ENCODE measurements around the gene RTN4IP1.
"Not testable (repeated sequence)": the region's sequence is repeated elsewhere in the genome, so short reads cannot be mapped to it uniquely, and the experiment has no call there.

Gene RTN4IP1

GRCh38 chr6:106629103-106629858, at the start of gene RTN4IP1, which contains the start of gene QRSL1:
Gene RTN4IP1 (minus strand): TSS chr6:106629498. CDS start chr6:106629021, 477 bp downstream.
Gene QRSL1 (plus strand): TSS chr6:106629578. CDS start chr6:106629682, 104 bp downstream.
- DNase-seq, result peak; percentile 95

GRCh38 chr6:106677282-106677681, 48.0 kb upstream of the RTN4IP1 start:
- DNase-seq, result no peak

GRCh38 chr6:106674541-106675229, 45.4 kb upstream of the RTN4IP1 start:
- DNase-seq, result no peak

- DNase-seq, result no peak
Measured at GRCh38 chr6:106671651-106672050, 42.4 kb upstream of the RTN4IP1 start.

DNA sequence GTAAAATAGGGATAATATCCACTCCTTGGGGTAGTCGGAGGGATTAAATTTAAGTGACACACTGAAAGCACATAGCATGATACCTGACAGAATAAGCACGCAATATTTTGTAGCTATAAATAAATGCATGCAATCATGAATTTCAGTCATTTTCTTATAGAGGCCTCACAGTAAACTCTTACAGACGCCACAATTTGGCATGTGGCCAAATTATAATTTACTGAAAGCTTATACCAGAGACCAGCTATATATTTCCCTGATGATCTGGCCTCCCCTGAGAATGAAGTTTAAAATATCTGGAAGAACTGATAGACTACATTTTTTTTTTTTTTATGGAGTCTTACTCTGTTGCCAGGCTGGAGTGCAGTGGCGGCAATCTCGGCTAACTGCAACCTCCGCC, 40.9 kb upstream of the RTN4IP1 start:
- no peak for DNase-seq

DNA sequence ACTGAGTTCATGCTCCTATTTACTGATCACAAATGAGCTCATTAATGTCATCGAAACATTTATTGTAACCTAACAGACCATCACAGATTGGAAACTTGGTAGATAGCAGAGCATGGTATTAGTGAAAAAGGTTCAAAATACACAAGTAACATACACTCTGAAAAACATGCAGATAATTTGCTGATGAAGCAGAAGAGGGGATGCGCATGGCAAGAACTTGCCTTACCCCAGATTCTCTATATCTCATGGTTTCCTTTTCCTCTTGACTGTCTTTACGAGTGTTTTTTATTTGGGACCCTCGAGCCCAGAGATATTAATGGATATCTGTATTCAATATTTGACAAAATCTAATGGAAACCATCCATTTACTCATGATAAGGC, 37.7 kb upstream of the RTN4IP1 start:
- DNase-seq, result no peak

DNA sequence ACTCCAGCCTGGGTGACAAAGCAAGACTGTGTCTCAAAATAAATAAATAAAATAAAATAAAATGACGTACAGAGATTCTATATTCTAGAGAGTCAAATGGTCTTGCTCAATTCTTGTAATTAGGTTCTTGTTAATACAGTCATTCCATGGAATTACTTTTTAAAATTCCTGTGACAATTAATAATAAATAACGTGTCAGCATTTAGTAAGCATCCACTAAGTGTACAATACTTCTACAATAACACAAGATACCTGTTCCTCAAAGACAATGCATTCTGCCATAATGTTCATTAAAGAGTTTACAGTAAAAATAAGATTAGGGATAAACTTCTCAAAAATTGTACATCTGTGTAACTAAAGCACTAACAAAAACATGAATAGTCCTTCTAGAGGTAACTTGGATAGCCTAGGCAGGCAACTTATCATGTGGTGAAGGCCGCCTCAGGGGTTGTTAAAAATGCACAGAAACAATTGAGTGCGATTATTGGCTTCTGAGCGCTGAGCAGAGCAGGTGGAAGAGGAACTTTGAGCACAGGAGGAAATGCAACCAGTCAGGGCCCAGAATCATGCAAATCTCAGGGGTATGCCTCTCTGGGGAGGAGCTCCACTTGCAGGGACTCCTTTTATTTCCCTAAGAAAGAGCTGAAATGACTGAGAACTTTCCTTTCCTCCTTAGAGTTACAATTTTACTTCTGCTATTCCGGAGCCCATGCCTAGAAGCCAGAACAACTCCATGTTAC, 37.2 kb upstream of the RTN4IP1 start:
- peak; percentile 10 for DNase-seq

DNA sequence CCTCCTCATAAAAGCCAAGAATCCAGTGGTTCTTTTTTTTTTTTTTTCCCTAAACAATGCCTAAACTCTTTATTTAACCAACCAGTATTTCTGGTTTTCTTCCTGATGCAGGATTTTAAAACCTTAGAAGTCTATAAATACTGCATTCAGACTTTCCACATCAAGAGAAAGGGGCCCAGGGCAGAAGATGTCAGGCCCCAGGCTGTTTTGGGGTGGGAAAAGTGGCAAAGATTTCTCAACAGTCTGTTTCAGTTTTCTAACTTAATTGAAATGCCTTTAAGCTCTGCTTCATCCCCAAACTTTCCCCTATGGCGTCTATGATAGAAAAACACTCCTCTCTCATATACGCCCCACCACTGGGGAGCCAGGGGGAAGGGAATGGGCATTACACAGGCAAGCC, 33.2 kb upstream of the RTN4IP1 start:
- DNase-seq, result no peak

GRCh38 chr6:106659859-106660258, 30.6 kb upstream of the RTN4IP1 start:
- DNase-seq, result no peak

GRCh38 chr6:106658469-106658868, 29.2 kb upstream of the RTN4IP1 start:
- no peak for DNase-seq

GRCh38 chr6:106648651-106649308, 19.5 kb upstream of the RTN4IP1 start:
- DNase-seq, result no peak

DNA sequence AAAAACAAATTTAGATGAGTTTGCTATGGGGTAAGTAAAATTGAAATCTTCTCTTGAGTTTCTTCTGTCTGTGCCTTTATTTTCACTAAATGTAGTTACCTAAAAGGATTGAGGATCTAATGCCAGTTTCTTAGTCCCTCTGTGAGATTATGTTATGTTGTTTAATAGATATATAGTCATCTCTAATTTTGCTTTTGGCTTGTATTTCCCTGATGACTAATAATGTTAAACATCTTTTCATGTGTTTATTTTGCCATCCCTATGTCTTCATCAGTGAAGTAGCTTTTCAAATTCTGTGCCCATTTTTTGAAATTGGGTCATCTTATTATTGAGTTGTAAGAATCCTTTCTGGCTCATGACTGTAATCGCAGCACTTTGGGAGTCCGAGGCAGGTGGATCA, 13.8 kb upstream of the RTN4IP1 start:
- DNase-seq, result no peak

- no peak for DNase-seq
Measured at GRCh38 chr6:106642476-106642875, 13.2 kb upstream of the RTN4IP1 start.

- no peak for DNase-seq
Measured at GRCh38 chr6:106639812-106640211, 10.5 kb upstream of the RTN4IP1 start.

DNA sequence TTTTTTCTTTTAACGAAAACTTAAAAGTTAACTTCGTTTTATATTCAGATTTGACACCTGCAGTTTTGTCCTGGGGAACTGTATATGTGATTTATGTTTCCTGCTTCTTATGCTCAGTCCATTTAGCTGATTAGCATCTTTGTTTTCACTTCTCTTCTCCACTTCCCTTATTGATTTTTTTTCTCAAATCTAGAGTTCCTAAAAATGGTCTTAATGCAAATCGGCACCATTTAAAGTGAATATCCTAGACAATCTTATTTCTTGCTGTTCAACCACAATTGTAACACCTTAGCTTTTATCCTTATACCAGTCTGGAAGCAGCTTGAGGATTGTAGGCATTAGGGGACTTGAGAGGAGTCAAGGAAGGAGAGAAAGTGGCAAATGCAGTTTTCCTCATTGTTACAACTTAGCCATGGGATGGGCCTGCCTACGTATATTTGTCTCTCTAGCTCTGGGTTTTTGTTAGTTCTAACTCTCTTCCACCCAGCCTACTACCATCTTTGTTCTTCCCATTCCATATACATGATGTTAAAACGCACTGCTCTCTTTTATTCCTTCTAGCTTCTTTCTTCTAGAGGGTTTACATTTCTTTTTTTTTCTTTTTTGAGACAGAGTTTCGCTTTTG, 8.5 kb upstream of the RTN4IP1 start:
- DNase-seq, result no peak

DNA sequence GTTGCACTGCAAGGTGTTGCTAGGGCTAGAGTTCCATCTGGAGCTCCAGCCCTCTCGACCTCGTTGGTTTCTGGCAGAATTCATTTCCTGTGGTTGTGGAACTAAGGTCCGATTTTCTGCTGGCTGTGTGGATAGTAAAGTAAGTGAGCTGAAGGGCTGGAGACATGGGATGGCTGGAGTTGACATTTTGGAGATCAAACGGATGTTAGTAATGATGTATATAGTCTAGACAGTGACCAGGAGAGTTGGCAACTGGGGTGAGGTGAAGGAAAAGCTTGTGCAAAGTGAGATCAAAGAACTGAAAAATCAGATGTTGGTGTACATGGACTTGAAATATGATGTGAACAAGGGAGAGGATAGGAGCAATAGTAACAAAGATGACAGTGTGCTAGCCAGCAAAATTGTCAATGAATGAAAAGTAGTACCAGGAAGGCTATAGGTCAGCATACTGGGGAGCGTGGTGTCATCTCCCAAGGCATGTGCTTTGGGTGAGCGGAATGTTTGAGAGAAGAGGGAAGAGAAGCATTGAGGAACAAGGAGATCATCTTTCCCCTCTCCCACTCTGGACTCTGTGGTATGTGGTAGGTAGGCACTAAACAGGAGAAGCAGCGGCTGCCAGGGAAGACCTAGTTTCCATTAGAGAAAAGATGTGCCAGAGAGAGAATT, 7.9 kb upstream of the RTN4IP1 start:
- DNase-seq, result no peak

DNA sequence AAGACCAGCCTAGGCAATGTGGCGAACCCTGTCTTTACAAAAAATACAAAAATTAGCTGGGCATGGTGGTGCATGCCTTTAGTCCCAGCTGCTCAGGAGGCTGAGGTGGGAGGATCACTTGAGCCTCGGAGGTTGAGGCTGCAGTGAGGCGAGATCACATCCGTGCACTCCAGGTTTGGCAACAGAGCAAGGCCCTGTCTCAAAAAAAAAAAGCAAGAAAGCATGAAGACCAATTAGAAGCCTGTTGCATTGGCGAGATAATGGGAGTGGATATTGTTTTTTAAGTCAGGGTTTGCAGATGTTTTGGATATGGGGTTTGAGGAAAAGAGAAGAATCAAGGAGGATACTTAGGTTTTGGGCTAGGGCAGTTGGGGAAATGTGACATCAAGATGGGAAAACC, 5.3 kb upstream of the RTN4IP1 start:
- no peak for DNase-seq

- DNase-seq, result no peak
Measured at GRCh38 chr6:106631346-106631745, 2.0 kb upstream of the RTN4IP1 start.

- no peak for DNase-seq
Measured at GRCh38 chr6:106630366-106630765, 1.1 kb upstream of the RTN4IP1 start.

GRCh38 chr6:106629859-106630163, 513 bp upstream of the RTN4IP1 start:
- DNase-seq, result no peak

GRCh38 chr6:106628658-106629102, 618 bp downstream of the RTN4IP1 start:
- peak; percentile 42 for DNase-seq

DNA sequence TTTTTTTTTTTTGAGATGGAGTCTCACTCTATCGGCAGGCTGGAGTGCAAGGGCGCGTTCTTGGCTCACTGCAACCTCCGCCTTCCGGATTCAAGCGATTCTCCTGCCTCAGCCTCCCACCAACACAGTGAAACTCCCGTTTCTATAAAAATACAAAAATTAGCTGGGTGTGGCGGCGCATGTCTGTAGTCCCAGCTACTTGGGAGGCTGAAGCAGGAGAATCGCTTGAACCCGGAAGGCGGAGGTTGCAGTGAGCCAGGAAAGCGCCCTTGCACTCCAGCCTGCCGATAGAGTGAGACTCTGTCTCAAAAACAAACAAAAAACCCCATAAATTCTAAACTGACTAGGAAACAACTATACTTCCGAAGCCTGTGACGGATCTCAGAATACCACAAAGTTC, 1.5 kb downstream of the RTN4IP1 start:
- DNase-seq, result not testable (repeated sequence)

Measured in NCI-H526 treated with DMSO at 0.1 percent for 48 hours (cell line).